Neural progenitor cell (in vitro differentiated cells): ENCODE data around the gene AIP. TPM values are rescaled to one million over a fixed set of nuclear protein-coding genes. Genes with fewer than 3 reads are reported as not detected.

Experiments
- DNase-seq: peaks from one replicate; pipeline ENCODE4 v3.0.0-alpha.2; 2016; ENCODE audit warnings: low spot score
- H2AFZ ChIP-seq: fragments of 200-600 bp; sonication (generic); replicated peaks from 2 replicates; pipeline ENCODE4 v1.6.1; 2016; ENCODE audit warnings: antibody characterized with exemption
- H3F3A ChIP-seq: fragments of 200-600 bp; sonication (generic); 2 replicates; pipeline ENCODE4 v1.6.1; 2016; ENCODE audit warnings: antibody characterized with exemption, low read depth
- H3K27ac ChIP-seq: fragments of 200-600 bp; sonication (generic); 2 replicates; pipeline ENCODE4 v1.5.1; 2016; ENCODE audit warnings: mild to moderate bottlenecking
- H3K27me3 ChIP-seq: fragments of 200-600 bp; sonication (generic); 2 replicates; pipeline ENCODE4 v1.6.1; 2016; ENCODE audit warnings: mild to moderate bottlenecking, moderate library complexity
- H3K36me3 ChIP-seq: fragments of 200-600 bp; sonication (generic); 2 replicates; pipeline ENCODE4 v1.5.1; 2016
- H3K4me1 ChIP-seq: fragments of 200-600 bp; sonication (generic); 2 replicates; pipeline ENCODE4 v1.6.1; 2016; ENCODE audit warnings: mixed run types
- H3K4me2 ChIP-seq: fragments of 200-600 bp; sonication (generic); 2 replicates; pipeline ENCODE4 v1.6.1; 2016
- H3K4me3 ChIP-seq: fragments of 200-600 bp; sonication (generic); 2 replicates; pipeline ENCODE4 v1.5.1; 2016
- H3K79me2 ChIP-seq: fragments of 200-600 bp; sonication (generic); 2 replicates; pipeline ENCODE4 v1.6.1; 2016; ENCODE audit warnings: low read depth
- H3K9ac ChIP-seq: fragments of 200-600 bp; sonication (generic); 2 replicates; pipeline ENCODE4 v1.6.1; 2016
- H3K9me3 ChIP-seq: fragments of 200-600 bp; sonication (generic); 2 replicates; pipeline ENCODE4 v1.5.1; 2016; ENCODE audit warnings: low read depth
- H4K20me1 ChIP-seq: fragments of 200-600 bp; sonication (generic); 2 replicates; pipeline ENCODE4 v1.6.1; 2016; ENCODE audit warnings: low read depth
- H3K27ac Mint-ChIP-seq: 3 replicates; pipeline ENCODE4 v1.8.0; 2021; ENCODE audit warnings: mixed read lengths
- H3K27me3 Mint-ChIP-seq: 2 replicates; pipeline ENCODE4 v1.8.0; 2022; ENCODE audit warnings: low read depth, mild to moderate bottlenecking, inconsistent platforms, moderate library complexity, mixed read lengths; ENCODE audit not compliant: insufficient read depth
- H3K36me3 Mint-ChIP-seq: 3 replicates; pipeline ENCODE4 v1.8.0; 2021; ENCODE audit warnings: mixed read lengths
- H3K4me1 Mint-ChIP-seq: 3 replicates; pipeline ENCODE4 v1.8.0; 2021; ENCODE audit warnings: mixed read lengths
- H3K4me3 Mint-ChIP-seq: 3 replicates; pipeline ENCODE4 v1.8.0; 2021; ENCODE audit warnings: mild to moderate bottlenecking, moderate library complexity, mixed read lengths
- H3K9me3 Mint-ChIP-seq: 3 replicates; pipeline ENCODE4 v1.8.0; 2020; ENCODE audit warnings: mixed read lengths
- CTCF ChIP-seq: fragments of 200-600 bp; sonication (generic); IDR thresholded peaks from 2 replicates; pipeline ENCODE4 v1.5.1; 2017; ENCODE audit warnings: antibody characterized with exemption, mild to moderate bottlenecking
- EZH2 ChIP-seq: fragments of 200-600 bp; sonication (generic); IDR thresholded peaks from 2 replicates; pipeline ENCODE4 v1.6.1; 2017; ENCODE audit warnings: antibody characterized with exemption, mild to moderate bottlenecking, moderate library complexity
- EZH2phosphoT487 ChIP-seq: fragments of 200-600 bp; sonication (generic); IDR thresholded peaks from 2 replicates; pipeline ENCODE4 v1.6.1; 2017; ENCODE audit warnings: antibody characterized with exemption
- total RNA-seq: library from RNA; depleted of rRNA; stranded (reverse); fragments of >200 nt; gene quantifications from 2 replicates; pipeline ENCODE4 v1.2.3, GENCODE V29; 2015; ENCODE audit warnings: low replicate concordance

Gene AIP
- total RNA-seq, 1 donor from 2014 or later = 20.3 TPM

GRCh38 chr11:67498544-67498972 is 15.7 kb downstream of the AIP start:
- no peak overlapping the region for H3K4me3 Mint-ChIP-seq
- no peak overlapping the region for H3K27ac ChIP-seq
- H3K27ac Mint-ChIP-seq = no peak overlapping the region
- H3K4me3 ChIP-seq = no peak overlapping the region
- H3K4me1 Mint-ChIP-seq = peaks cover 7% of the 10 kb centered on the region
- peaks cover 12% of the 10 kb centered on the region for H3K36me3 Mint-ChIP-seq
- H3K9me3 ChIP-seq = no peaks in the 10 kb centered on the region
- no peak overlapping the region for H3K4me2 ChIP-seq
- H3K4me1 ChIP-seq = peaks cover 3% of the 10 kb centered on the region
- H4K20me1 ChIP-seq = peaks cover 17% of the 10 kb centered on the region
- no peak overlapping the region for H2AFZ ChIP-seq
- H3K79me2 ChIP-seq = no peaks in the 10 kb centered on the region
- no peak overlapping the region for H3K9ac ChIP-seq
- TF ChIP-seq EZH2 = no peak
- TF ChIP-seq EZH2phosphoT487 = no peak
- TF ChIP-seq CTCF = no peak
- no peak for DNase-seq
- peaks cover 8% of the 10 kb centered on the region for H3K27me3 ChIP-seq
- no peaks in the 10 kb centered on the region for H3K36me3 ChIP-seq
- peaks cover 2% of the 10 kb centered on the region for H3F3A ChIP-seq
- no peaks in the 10 kb centered on the region for H3K9me3 Mint-ChIP-seq
- H3K27me3 Mint-ChIP-seq = peaks cover 2% of the 10 kb centered on the region

GRCh38 chr11:67499808-67500483 is 17.1 kb downstream of the AIP start:
- Mint-ChIP-seq H3K36me3 (peaks cover 12% of the 10 kb centered on the region), H3K9me3 (no peaks in the 10 kb centered on the region), H3K4me1 (peaks cover 9% of the 10 kb centered on the region), H3K27me3 (peaks cover 2% of the 10 kb centered on the region), H3K27ac (no peak overlapping the region), H3K4me3 (no peak overlapping the region)
- DNase-seq = no peak
- Histone ChIP-seq H3K4me2 (no peak overlapping the region), H3K27ac (no peak overlapping the region), H3K79me2 (no peaks in the 10 kb centered on the region), H3K36me3 (no peaks in the 10 kb centered on the region), H2AFZ (no peak overlapping the region), H3K4me3 (no peak overlapping the region), H4K20me1 (peaks cover 28% of the 10 kb centered on the region), H3K9me3 (no peaks in the 10 kb centered on the region), H3F3A (peaks cover 13% of the 10 kb centered on the region), H3K27me3 (peaks cover 11% of the 10 kb centered on the region), H3K4me1 (peaks cover 7% of the 10 kb centered on the region), H3K9ac (no peak overlapping the region)
- TF ChIP-seq CTCF (no peak), EZH2 (no peak), EZH2phosphoT487 (no peak)

GRCh38 chr11:67500484-67500821 is 17.6 kb downstream of the AIP start:
- Histone ChIP-seq H3K27me3 (peaks cover 11% of the 10 kb centered on the region), H2AFZ (no peak overlapping the region), H3K4me1 (peaks cover 10% of the 10 kb centered on the region), H3K27ac (no peak overlapping the region), H3K9ac (no peak overlapping the region), H4K20me1 (peaks cover 30% of the 10 kb centered on the region), H3K79me2 (no peaks in the 10 kb centered on the region), H3K4me2 (no peak overlapping the region), H3K36me3 (no peaks in the 10 kb centered on the region), H3F3A (peaks cover 18% of the 10 kb centered on the region), H3K9me3 (no peaks in the 10 kb centered on the region), H3K4me3 (no peak overlapping the region)
- H3K36me3 Mint-ChIP-seq = peaks cover 12% of the 10 kb centered on the region
- TF ChIP-seq EZH2 (no peak), EZH2phosphoT487 (no peak), CTCF (no peak)
- no peak overlapping the region for H3K4me3 Mint-ChIP-seq
- H3K27ac Mint-ChIP-seq = no peak overlapping the region
- no peak for DNase-seq
- H3K4me1 Mint-ChIP-seq = peaks cover 10% of the 10 kb centered on the region
- H3K9me3 Mint-ChIP-seq = no peaks in the 10 kb centered on the region
- H3K27me3 Mint-ChIP-seq = peaks cover 2% of the 10 kb centered on the region
